Thoracic aorta (tissue), 2 donors: ENCODE data around the gene OR5V1. TPM values are rescaled to one million over a fixed set of nuclear protein-coding genes. Genes with fewer than 3 reads are reported as not detected.

ENCODE experiments used
- total RNA-seq, 2 donors: library from RNA; depleted of rRNA; stranded (reverse); fragments of >200 nt; gene quantifications; one replicate each; pipeline versions ENCODE4 v1.1.0 to v1.2.3, GENCODE V29; 2016

OR5V1 gene
- total RNA-seq, 2 donors from 2014 or later = not detected

Other genes with a start within 250 kb of the OR5V1 start
- not detected for gene OR2J2, start 198.0 kb downstream of the OR5V1 start, total RNA-seq
- gene OR14J1, start 67.2 kb downstream of the OR5V1 start, total RNA-seq = not detected
- gene OR12D3, start 6.4 kb upstream of the OR5V1 start, total RNA-seq = not detected
- gene OR12D2, start 26.8 kb upstream of the OR5V1 start, total RNA-seq = not detected
- gene OR12D1, start 46.1 kb upstream of the OR5V1 start, total RNA-seq = not detected
- not detected for gene OR10C1, start 70.4 kb upstream of the OR5V1 start, total RNA-seq
- gene OR11A1, start 88.2 kb upstream of the OR5V1 start, total RNA-seq = not detected
- gene OR2H1, start 88.3 kb upstream of the OR5V1 start, total RNA-seq = not detected
- not detected for gene MAS1L, start 119.1 kb upstream of the OR5V1 start, total RNA-seq
- not detected for gene UBD, start 190.9 kb upstream of the OR5V1 start, total RNA-seq
- not detected for gene OR2H2, start 216.3 kb upstream of the OR5V1 start, total RNA-seq